WERI-Rb-1 (cell line): ENCODE data around the gene TBC1D16.

Experiments
- DNase-seq: peaks from one replicate; pipeline ENCODE4 v3.0.0-alpha.2; 2020
- H3K27ac ChIP-seq: fragments of 250-450 bp; sonication (Bioruptor Pico); 2 replicates; pipeline ENCODE4 v1.5.1; 2020; ENCODE audit warnings: mild to moderate bottlenecking, moderate library complexity
- H3K27me3 ChIP-seq: fragments of 250-450 bp; sonication (Bioruptor Pico); 2 replicates; pipeline ENCODE4 v1.5.1; 2021; ENCODE audit warnings: mild to moderate bottlenecking, low read depth, moderate library complexity; ENCODE audit not compliant: insufficient read depth, severe bottlenecking
- H3K36me3 ChIP-seq: fragments of 250-450 bp; sonication (Bioruptor Pico); 2 replicates; pipeline ENCODE4 v1.5.1; 2020; ENCODE audit warnings: mild to moderate bottlenecking, moderate library complexity
- H3K4me3 ChIP-seq: 2 replicates; pipeline ENCODE4 v1.5.1; 2011; ENCODE audit warnings: low read depth, mild to moderate bottlenecking, control low read depth, low read length
- H3K9me3 ChIP-seq: fragments of 250-450 bp; sonication (Bioruptor Pico); 2 replicates; pipeline ENCODE4 v1.5.1; 2021; ENCODE audit warnings: mild to moderate bottlenecking, moderate library complexity; ENCODE audit not compliant: severe bottlenecking
- TF ChIP-seq, protein P1 (sequence below): IDR thresholded peaks from 2 replicates; pipeline ENCODE4 v1.5.1; 2011; ENCODE audit warnings: low read depth, mild to moderate bottlenecking, control low read depth, inconsistent platforms, low read length

The TBC1D16 gene

DNA sequence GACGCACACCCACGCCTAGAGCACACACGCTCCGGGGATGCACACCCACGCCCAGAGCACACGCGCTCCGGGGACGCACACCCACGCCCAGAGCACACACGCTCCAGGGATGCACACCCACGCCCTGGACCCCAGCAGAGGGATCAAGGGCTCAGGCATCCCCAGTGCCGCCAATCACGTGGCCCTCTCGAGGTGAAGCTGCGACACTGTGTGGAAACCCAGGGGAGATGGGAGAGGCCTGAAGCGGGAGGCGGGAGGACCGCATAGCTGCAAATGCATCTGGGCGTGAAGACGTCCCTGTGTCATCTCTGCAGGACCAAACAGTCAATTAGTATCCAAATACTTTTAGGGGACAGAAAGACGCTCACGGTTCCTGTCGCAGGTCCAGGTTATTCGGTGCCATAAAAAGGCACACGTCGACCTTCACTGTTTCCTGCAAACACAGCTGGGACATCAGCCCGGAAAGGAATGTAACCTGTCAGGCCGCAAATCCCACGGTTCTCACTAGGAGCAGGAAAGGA is 56.4 kb downstream of the TBC1D16 start:
- peaks cover 49% of the 10 kb centered on the region for H3K36me3 ChIP-seq
- no peak overlapping the region for H3K27ac ChIP-seq
- peak; percentile 9 for DNase-seq
- no peaks in the 10 kb centered on the region for H3K27me3 ChIP-seq
- TF ChIP-seq, protein P1, sequence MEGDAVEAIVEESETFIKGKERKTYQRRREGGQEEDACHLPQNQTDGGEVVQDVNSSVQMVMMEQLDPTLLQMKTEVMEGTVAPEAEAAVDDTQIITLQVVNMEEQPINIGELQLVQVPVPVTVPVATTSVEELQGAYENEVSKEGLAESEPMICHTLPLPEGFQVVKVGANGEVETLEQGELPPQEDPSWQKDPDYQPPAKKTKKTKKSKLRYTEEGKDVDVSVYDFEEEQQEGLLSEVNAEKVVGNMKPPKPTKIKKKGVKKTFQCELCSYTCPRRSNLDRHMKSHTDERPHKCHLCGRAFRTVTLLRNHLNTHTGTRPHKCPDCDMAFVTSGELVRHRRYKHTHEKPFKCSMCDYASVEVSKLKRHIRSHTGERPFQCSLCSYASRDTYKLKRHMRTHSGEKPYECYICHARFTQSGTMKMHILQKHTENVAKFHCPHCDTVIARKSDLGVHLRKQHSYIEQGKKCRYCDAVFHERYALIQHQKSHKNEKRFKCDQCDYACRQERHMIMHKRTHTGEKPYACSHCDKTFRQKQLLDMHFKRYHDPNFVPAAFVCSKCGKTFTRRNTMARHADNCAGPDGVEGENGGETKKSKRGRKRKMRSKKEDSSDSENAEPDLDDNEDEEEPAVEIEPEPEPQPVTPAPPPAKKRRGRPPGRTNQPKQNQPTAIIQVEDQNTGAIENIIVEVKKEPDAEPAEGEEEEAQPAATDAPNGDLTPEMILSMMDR, result no peak
- no peak overlapping the region for H3K4me3 ChIP-seq
- H3K9me3 ChIP-seq, result no peaks in the 10 kb centered on the region

DNA sequence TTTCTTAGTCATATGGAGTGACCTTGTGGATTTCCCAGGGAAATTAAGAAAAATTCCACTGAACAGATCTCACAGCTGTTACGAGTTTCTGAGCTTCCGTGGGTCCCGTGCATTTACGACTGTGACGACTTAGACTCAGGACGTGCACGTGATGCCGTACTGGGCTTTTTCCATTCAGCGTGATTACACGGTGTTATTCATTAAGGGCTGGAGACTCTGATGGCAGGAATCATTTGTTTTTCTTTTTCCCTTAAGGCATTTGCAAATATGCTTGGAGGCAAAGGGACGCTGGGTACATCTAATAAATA is 57.2 kb downstream of the TBC1D16 start:
- Histone ChIP-seq H3K36me3 (peaks cover 49% of the 10 kb centered on the region), H3K4me3 (no peak overlapping the region), H3K9me3 (no peaks in the 10 kb centered on the region), H3K27me3 (no peaks in the 10 kb centered on the region), H3K27ac (no peak overlapping the region)
- TF ChIP-seq, protein P1, result no peak
- DNase-seq, result no peak

DNA sequence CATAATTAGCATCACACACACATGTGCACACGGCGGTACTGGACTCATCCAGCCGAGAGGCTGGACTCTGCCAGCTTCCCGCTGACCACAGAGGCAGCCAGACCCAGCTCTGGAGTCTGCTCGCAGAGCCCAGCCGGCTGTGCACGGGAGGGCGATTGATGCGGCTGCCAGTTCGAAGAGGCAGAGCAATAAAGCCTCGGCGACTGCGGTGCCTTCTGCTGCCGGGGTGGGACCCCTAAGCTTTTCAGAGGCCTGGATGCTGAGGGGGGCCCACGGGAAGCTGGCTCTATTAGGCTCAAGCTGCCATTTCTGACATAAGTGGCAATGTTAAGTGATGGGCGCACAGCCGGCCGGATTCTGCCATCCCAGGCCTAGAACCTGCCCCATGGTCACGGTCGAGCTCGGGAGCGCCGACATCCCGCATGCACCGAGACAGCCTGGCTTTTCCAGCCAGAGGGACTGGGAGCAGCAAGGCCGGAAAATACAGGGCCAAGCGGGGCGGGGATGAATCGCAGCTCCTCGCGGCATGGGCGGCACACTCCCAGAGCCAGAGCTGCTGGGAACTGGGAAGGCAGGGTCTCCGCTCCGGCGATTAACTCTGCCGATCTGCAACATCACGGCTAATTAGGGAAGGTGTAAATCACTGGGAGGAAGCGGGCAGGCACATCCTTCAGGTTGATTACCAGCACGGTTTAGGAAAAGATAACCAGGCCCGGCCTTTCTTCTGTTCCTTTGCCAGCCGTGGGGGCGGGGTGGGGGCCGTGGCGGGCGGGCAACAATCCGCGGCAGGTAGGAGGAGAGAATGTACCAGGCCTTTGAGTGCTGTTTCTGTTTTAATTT is 57.7 kb downstream of the TBC1D16 start:
- Histone ChIP-seq H3K27ac (no peak overlapping the region), H3K36me3 (peaks cover 51% of the 10 kb centered on the region), H3K27me3 (no peaks in the 10 kb centered on the region), H3K4me3 (no peak overlapping the region), H3K9me3 (no peaks in the 10 kb centered on the region)
- TF ChIP-seq, protein P1, result no peak
- peak; percentile 48 for DNase-seq

DNA sequence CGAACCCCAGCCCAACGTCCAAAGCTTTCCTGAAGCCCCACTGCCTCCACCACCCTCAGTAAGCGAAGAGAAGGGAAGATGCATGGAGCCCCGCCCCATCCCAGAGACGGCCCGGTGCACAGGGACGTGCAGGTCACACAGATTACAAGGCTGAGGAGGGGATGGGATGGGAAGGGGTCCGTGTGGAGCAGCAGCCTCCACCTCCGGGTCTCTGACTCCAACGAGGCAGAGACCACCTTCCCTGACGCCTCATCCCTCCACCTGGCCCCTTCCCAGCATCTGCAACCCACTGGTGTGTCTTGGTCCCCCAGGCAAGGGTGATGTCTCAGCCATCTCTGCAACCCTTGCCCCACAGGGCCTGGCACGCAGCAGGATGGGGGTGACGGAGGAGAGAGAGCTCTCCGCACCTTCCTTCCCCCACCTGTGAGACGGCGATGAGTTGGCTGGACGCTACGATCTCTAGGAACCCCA is 58.5 kb downstream of the TBC1D16 start:
- Histone ChIP-seq H3K4me3 (no peak overlapping the region), H3K36me3 (peaks cover 56% of the 10 kb centered on the region), H3K27me3 (no peaks in the 10 kb centered on the region), H3K27ac (no peak overlapping the region), H3K9me3 (no peaks in the 10 kb centered on the region)
- peak; percentile 8 for DNase-seq
- TF ChIP-seq, protein P1, result no peak

DNA sequence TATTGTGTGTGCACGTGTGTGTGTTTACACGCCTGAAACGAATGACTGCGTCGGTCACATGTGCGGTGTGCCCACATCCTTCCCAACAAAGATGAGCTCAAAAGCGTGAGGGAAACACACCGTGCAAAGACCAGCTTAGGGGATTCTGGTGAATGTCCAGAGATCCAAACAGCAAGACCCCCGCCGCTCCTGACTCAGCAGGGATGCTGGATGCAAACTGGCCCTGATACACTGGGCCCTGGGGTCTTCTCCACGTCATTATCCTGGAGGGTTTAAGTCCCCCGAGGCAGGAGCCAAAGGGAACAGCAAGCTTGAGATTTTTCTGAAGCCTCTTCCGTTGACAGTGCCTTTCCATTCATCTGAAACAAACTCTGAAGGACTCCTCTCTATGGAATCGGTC is 59.2 kb downstream of the TBC1D16 start:
- Histone ChIP-seq H3K27ac (no peak overlapping the region), H3K4me3 (no peak overlapping the region), H3K27me3 (no peaks in the 10 kb centered on the region), H3K9me3 (no peaks in the 10 kb centered on the region), H3K36me3 (peaks cover 63% of the 10 kb centered on the region)
- peak; percentile 7 for DNase-seq
- TF ChIP-seq, protein P1, result no peak
